HG03469 (cell line): ENCODE measurements around the gene SSTR3.

Source experiments
- ATAC-seq: cut with Tn5 transposase; IDR thresholded peaks from one replicate; pipeline ENCODE4 v1.9.1; 2021; ENCODE audit warnings: mild to moderate bottlenecking, moderate library complexity, moderate number of reproducible peaks; ENCODE audit not compliant: unreplicated experiment

Gene SSTR3

DNA sequence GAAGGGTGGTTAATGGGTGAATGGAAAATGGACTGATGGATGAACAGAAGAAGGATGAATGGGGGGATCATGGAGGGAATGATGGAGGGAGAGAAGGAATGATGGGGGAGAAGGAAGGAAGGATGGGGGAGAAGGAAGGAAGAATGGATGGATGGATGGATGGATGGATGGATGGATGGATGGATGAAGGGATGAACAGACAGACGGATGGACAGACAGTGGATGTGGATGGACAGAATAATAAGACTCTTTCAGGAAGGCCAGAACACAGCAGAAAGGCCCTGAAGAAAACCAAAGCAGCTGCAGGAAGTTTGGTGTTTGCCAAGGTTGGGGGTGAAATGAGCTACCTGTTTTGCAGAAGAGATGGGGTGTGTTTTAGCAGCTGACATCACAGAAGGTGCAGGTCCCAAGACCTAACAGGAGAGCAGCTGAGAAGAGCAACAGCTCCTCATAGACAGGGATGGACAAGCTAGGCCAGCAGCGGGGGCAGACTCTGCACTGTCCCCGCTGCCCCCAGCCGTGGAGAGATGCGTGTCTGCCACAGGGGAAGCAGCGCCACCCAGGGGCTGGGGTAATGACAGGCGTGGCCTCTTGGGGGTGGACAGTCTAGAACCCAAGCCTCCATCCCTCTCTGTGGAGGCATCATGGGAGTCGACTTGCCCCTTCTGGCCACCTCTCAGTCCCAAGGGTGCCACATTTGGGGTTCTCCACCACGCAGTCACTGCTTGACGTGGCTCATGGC lies 42.2 kb downstream of the SSTR3 start:
- no peak for ATAC-seq

DNA sequence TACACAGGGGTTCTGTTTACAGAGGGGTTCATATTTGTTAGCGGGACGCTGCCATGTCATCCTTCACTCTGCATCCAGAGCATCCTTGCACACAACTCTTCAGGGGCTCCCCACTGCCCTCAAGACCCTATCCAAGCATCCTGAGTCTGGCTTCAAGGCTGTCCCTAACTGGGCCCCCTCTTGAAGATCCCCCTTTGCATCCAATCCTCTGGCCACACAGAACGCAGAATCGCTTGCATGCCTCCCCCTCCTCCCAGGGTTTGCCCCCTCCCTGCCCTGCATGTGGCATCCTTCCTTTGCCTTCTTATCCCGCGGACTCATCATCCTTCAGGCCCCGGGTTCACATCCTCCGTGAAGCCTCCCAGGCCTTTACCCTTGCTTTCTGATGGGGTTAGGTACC lies 42.9 kb downstream of the SSTR3 start:
- ATAC-seq: no peak

DNA sequence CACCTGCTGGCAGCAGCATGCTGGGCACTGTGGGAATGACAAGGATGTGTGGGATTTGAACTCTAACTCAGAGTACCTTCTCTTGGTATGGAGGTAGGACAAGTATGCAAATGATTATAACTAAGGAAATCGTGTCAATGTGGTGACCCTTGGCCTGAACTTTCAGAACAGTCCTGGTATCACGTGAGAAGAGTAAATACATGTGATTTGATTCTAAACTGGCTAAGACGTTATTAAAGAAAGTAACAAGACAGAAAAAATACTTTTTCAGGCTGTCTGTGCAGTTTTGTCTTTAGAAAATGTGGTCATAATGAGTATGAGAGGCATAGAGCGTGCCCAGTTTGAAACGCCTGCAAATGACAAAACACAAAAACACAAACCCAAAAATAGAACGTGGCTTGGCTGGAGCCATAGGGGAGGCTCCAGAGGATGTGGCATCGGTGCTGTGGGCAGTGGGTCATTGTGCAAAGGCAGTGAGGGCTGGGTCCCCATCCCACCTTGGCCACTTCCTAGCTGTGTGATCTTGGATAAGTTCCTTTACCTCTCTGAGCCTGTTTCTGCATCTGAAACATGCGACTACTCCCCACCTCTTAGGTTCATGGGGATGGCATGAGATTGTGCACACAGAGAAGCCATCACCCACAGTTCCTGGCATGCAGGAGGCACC lies 44.2 kb downstream of the SSTR3 start:
- no peak for ATAC-seq

DNA sequence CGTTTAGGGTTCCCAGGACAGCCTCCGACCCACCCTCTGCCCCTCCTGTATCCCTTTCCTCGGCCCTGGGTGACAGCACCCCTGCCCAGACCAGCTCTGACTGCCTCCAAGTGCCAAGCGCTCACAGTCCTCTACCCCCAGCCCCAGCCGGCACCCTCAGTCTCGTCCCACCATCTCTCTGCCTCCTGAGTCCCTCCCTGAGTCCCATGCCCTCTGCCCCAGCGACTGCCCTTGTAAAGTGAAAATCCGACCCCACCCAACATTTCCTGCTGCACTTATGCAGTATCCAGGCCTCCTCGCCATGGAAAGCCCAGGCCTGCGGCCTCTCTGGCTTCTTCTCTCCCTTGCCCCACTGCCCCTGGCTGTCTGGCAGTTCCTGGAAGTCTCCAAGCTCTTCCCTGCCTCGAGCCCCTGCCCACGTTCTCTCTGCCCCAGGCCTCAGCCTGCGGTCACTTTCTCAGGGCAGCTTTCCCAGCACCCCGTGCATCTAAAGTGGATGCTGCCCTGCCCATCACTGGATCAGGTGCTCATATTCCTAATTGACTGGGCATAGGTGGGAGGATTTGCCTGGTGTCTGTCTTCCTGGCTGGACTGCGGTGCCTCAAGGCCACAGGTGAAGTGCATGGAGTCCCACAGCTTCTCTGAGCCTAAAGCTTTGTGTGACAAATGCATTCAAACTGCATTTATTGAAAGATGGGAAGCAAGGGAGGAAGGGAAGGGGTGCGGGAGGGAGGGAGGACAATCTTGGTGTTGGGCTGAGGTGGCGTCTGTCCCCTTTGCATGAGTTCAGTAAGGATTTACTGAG lies 44.9 kb downstream of the SSTR3 start:
- no peak for ATAC-seq

DNA sequence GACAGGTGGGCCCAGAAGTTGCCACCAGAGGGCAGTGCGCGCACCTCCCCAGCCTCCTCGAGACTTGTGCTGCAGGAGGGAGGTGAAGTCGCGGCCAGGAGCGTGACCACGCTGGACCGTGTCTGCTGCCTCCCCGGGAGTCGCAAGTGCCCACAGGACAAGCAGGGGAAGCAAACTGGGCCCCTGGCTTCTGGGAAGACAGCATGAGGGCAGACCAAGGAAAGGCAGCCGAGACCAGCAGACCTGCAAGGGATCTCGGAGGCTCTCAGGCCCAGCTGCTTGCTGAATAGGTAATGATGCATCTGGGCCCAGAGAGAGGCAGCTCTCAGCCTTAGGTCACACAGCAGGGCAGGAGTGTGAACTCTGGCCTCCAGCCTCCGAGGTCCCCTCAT lies 45.6 kb downstream of the SSTR3 start:
- no peak for ATAC-seq

DNA sequence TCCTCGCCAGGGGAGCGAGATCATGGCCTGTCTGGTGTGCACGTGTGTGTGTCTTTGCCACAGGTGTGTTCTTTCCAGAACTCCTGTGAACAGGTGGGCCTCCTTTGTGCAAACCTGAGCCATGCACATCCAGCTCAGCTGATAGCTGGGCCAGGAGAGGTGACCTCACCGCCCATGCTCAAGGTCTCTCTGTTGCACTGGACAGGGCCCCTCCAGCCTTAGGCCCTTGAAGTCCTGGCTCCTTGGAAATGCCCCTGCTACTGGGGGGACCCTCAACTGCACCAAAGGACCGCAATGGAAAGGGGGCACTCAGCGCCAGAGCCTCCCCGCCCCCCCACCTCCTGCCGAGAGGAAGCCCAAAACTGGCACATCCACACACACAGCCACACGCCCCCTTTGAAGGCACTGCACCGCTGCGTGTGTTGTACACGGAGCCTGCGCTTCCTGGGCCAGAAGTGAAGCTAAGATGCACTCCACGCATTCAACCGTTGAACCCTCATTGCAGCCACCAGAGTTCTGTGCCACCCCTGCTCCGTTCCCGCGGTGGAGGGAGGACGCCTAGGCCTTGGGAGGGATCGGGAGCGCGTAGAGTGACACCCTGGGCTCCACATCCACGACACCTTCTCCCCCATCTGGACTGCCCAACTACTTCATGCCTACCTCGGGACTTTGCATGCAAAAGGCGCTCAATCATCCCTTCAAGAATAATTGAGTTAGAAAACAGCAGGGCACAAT lies 46.2 kb downstream of the SSTR3 start:
- ATAC-seq: no peak

DNA sequence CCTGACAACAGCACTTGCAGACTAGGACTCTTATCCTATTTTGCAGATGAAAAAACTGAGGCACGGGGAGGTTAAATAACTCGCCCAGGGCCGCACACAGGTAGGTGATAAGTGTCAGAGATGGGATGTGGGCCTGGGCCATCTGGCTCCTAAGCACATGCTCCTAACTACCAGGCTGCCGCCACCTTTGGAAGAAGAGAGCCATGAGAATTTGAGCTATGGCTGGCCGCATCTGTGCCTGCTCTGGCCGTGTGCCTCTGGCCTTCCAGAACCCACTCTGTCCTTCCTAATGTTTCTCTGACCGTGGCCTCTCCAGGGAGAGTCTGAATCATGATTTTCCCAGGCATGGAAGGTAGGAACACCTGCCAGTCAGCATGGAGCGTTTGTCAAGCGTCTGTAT lies 47.2 kb downstream of the SSTR3 start:
- ATAC-seq: no peak

DNA sequence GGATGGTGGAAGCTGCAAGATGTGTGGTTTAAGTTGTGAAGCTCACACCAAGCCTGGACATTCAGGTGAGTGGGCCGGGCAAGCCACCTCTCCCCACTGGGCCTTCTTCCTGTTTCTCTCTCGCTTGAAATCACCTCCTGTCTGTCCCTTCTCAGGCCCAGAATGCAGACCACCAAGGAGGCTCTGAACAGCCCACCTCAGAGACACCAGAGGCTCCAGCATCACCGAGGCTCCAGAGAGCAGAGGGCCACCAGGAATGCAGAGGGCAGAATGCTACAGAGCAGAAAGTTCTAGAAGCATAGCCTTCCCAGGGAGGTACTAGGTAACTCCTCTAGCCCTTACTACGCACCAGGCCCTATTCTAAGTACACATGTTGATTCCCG lies 47.8 kb downstream of the SSTR3 start:
- ATAC-seq: no peak

DNA sequence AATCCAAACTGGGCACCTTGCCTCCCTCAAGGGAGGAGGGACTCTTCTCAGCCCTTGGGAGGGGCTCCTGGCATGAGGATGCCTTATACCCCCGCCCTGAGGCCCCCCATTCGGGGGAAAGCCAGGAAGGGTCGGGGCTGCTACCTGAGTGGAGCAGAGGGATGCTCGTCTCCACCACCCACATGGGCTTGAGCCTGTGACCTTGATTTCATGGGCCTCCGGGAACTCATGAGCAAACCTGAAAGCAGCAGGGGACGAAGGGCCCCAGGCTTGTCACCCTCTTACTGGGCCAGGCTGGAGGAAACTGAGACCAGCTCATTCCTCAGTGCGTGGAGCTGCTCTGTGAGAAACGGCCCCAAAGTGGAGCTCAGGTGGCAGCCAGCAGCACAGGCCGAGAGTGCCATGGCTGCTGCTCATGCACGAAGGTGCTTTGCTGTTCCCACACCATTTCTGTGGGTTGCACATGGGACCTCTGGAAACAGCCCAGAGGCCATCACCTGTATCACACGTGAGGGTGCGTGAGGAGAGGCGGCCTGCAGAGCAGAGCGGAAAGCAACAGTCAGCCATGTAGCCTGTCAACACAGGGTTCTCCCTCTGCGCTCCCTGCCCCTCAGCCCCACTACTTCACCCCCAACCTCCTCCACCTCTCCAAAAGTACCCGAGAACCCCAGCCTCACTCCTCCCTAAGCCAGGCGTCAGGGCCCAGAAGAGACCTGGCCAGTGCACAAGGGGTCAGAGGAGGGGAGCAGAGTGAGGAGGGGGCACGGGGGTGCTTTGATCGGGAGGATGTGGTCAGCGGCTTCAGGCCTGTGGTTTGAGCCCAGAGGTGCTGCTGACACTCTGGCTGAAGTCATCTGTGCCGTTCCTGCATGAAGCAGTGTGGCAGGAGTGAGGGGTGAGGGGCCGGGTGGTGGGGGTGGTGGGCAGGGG lies 48.4 kb downstream of the SSTR3 start:
- ATAC-seq: no peak

DNA sequence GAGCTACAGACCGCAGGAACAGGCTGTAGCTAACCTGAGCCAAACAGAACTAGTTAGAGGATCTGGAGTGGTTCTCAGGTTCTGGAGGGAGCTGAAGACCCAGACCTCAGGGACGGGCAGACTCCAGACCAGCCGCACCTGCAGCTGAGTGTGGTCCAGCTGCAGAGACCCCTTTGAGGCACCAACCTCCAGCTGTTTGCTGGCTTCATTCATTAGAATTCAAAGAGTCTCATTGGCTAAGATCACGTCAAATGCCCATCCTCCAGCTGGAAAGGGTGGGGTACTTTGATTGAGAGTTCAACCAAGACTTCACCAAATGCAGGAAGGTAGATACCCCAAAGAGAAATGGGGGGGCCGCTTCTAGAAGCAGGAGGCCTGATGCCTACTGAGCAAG lies 49.2 kb downstream of the SSTR3 start:
- no peak for ATAC-seq

DNA sequence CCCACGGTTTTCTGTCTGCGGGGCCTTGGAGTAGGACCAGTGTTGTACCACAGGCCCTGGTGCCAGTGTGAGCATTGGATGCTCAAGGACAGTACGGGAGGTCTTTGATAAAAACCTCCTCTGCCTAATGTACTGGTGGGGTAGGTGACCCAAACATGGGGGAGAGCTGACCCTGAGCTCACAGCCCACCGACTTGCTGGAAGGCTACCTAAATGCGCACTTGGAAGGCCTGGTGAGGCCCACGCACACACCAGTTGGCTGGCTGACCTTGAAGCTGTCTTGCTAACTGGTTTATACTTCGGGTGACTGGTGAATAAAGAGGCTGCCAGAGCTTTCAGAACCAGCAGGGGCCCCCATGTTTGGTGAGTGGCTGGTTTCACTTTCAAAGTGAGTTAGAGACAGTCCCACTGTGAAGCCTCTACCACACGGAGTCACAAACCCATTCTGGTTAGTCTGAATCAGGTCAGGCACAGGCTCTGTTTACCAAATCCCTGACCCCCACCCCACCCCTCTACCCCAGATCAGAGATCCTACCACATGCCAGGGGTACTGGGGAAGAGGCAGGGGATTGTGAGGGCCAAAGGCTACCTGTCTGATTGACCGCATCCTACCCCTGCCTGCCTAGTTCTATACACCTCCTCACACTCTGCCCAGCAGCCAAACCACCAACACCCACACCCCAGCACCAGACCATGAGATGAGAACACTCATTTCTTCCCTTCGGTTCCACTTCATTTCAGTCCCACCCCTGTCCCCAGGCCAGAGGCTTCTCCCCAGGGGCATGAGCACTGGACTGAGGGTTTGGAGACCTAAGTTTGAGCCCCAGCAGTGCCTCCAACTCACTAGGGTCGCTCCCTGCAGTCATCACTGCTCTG lies 49.8 kb downstream of the SSTR3 start:
- no peak for ATAC-seq

DNA sequence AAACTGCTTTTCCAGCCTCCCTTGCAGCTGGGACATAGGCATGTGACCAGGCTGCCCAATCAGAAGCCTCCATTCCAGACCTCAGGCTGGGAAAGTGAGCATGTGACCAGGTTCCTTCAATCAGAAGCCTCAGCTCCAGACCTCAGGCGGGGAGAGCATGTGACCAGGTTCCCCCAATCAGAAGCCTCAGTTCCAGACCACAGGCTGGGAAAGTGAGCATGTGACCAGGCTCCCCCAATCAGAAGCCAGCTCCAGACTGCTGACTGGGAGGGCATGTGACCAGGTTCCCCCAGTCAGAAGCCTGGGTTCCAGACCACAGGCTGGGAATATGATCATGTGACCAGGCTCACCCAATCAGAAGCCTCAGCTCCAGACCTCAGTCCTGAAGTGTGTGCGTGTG lies 50.8 kb downstream of the SSTR3 start:
- ATAC-seq: no peak

DNA sequence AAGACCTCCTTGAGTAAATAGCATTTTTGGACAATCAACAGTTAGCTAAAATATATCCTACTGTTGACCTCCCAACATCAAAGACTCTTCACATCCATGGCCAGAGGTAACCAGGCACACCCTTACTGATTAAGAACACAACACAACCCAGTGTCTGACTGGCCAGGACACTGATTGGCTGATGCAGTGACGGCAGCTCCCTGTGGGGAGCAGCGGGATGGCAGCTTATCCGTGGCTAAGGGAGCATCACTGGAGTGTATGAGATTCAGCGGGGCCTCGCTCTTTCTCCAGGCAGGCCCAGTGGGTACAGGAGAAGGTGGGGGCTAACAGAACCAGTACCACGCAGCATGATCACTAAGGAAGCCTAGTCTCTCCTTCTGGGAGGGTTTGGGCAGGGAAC lies 52.2 kb downstream of the SSTR3 start:
- ATAC-seq: no peak

DNA sequence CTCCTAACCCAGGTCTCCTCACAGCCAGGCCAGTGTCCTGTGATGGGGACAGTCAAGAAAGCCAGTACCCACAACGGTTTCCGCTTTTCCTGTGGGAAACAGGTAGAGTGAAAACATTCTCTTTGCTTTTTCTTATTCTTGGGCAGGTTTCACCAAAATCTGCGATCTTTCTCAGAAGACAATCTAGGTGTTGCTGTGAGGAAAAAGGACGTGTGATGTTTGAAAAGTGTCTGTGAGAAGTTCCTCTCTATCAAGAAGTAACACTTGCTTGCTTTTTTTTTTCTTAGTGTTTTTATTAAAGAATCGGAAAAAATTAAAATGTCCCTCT lies 53.4 kb downstream of the SSTR3 start:
- no peak for ATAC-seq

DNA sequence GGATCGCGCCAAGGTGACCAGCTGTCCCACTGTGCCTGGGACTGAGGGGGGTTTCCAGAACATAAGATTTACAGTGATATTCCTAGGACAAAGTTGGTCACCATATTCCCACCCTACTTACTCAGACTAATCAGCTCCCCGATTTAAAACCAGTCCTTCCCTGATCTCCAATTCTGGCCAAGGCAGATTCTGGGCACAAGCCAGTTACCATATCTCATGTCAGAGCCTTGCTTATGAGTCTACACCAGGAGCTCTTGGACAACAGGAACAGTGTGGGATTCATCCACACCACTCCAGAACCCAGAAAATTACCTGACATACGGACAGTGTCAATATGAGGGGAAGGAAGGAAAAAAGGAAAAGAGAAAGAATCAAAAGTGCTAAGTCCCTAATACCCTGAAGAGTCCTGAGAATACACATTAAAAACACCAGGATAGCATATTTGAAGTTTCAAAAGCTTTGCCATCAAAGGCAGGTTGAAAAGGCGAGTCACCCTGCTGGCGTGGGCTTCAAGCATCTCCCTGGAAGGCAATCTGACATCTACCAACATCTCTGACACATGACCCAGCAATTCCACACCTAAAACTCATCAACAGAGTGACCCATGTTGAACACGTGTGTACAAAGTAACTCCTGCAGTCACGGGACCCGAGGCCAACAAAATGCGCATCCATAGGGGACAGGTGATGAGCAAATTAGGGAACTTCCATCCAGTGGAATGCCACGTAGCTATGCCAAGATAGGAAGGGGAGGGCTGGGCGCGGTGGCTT lies 54.6 kb downstream of the SSTR3 start:
- ATAC-seq: no peak

DNA sequence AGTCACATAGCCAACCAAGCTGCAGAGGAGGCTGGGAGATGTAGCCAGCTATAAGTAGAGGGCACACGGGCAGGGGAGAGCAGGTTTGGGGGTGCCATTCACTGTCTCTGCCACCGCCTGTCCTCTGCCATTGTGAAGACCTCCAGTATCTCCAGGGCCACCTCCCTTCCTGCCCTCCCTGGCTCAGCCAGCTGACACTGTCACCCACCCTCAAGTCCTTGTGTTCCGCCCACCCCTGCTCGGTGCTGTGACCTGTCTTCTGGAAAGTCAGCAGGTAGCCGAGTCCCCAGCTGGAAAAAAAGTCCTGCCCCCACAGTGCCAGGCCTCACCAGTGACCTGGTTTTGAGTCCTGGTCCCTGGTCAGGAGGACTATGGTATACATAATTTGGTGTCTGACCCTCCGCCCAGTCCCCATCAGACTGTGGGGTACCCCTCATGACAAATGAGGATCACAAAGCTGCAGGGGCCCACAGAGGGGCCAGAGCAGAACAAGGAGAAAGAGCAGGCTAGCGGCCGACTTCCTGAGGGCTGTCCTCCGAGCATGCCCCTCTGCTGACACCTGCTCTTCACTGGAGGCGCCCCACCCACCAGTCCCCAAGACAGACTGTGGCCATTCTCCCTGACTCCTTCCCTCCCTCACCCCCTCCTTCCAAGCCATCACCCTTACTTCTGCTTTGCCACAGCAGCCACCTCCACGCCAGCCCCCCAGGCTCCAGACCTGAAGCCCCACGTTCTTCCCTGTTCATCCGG lies 55.4 kb downstream of the SSTR3 start:
- ATAC-seq: no peak

DNA sequence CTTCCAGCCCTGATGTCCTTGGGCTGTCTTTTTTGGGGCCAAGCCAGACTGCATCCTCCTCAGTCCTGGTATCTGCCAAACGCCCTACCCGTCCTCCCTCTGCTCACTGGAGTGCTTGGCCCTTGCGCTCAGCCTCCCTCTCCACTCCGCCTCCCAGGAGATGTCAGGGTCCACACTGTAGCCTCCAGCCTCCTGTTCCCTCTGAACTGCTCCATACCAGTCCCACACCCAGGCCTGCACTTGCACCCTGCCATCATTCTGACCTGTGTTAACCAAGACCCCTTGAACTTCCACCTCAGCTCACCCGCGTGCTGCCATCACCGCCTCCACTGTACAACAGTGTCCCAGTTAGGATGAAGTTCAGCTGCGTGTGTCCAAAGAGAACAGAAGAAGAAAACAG lies 56.3 kb downstream of the SSTR3 start:
- no peak for ATAC-seq
